H1 (cell line): ENCODE results near the gene AREG. TPM values are rescaled to one million over a fixed set of nuclear protein-coding genes. Genes with fewer than 3 reads are reported as not detected.

Experiments
- CTCF ChIA-PET: fragments of 300-600 bp; sonication (Branson Sonifier 250); formaldehyde crosslinking; loops from one replicate; lab custom pipeline; 2021; ENCODE audit not compliant: partially characterized antibody; lab: Charles Lee
- POLR2A ChIA-PET: fragments of 300-600 bp; sonication (Branson Sonifier 250); formaldehyde crosslinking; loops from one replicate; lab custom pipeline; 2021; ENCODE audit warnings: inconsistent platforms; ENCODE audit not compliant: partially characterized antibody; lab: Charles Lee
- DNase-seq, 2 experiments: peaks; one replicate each; pipeline versions ENCODE4 v3.0.0 to v3.0.0-alpha.2; 2010 to 2022; ENCODE audit warnings: low spot score in 2 of 2, low read depth in 1 of 2, mixed read lengths in 1 of 2
- FAIRE-seq: peaks from 2 replicates; lab custom pipeline; 2011; peaks lifted over from hg19 to GRCh38; lab: Jason Lieb, UNC
- H2AFZ ChIP-seq: 2 replicates; pipeline ENCODE4 v1.8.1; 2012; ENCODE audit warnings: low read length, inconsistent platforms
- H2AK5ac ChIP-seq: 2 replicates; pipeline ENCODE4 v1.6.1; 2013; ENCODE audit warnings: low read depth, low read length
- H2BK120ac ChIP-seq: replicated peaks from 2 replicates; pipeline ENCODE3; 2013; ENCODE audit warnings: low read depth, low read length, inconsistent platforms
- H2BK12ac ChIP-seq: 2 replicates; pipeline ENCODE4 v1.6.1; 2013; ENCODE audit warnings: low read depth, low read length
- H2BK15ac ChIP-seq: 2 replicates; pipeline ENCODE4 v1.6.1; 2013; ENCODE audit warnings: low read length
- H2BK20ac ChIP-seq: 2 replicates; pipeline ENCODE4 v1.6.1; 2013; ENCODE audit warnings: low read length
- H2BK5ac ChIP-seq: 2 replicates; pipeline ENCODE4 v1.6.1; 2013; ENCODE audit warnings: low read depth, low read length
- H3K14ac ChIP-seq: 2 replicates; pipeline ENCODE4 v1.6.1; 2013; ENCODE audit warnings: inconsistent platforms; ENCODE audit not compliant: insufficient read length
- H3K18ac ChIP-seq: 2 replicates; pipeline ENCODE4 v1.6.1; 2013; ENCODE audit warnings: low read length; ENCODE audit errors: extremely low read depth
- H3K23ac ChIP-seq: 2 replicates; pipeline ENCODE4 v1.6.1; 2013; ENCODE audit warnings: inconsistent platforms; ENCODE audit not compliant: insufficient read length
- H3K23me2 ChIP-seq: 2 replicates; pipeline ENCODE4 v1.6.1; 2013; ENCODE audit warnings: low read depth, low read length
- H3K27ac ChIP-seq: 2 replicates; pipeline ENCODE4 v1.6.1; 2011; ENCODE audit warnings: low read depth, low read length, inconsistent platforms
- H3K27me3 ChIP-seq, 4 experiments: replicated peaks in 1 of 4; 1 replicate in 1 of 4; 2 replicates in 3 of 4; pipeline versions ENCODE4 v1.6.1 to v1.8.1; 2011 to 2013; ENCODE audit warnings: low read length in 3 of 4, mild to moderate bottlenecking in 3 of 4, inconsistent platforms in 2 of 4, mixed read lengths in 2 of 4, moderate library complexity in 1 of 4; ENCODE audit not compliant: control insufficient read depth in 3 of 4, insufficient read depth in 3 of 4; ENCODE audit errors: extremely low read depth in 1 of 4
- H3K36me3 ChIP-seq, 4 experiments: 2 replicates each; pipeline versions ENCODE4 v1.6.1 to v1.8.1; 2011 to 2013; ENCODE audit warnings: mild to moderate bottlenecking in 4 of 4, low read length in 3 of 4, moderate library complexity in 2 of 4, control low read depth in 1 of 4, inconsistent platforms in 1 of 4; ENCODE audit not compliant: insufficient read depth in 4 of 4, control insufficient read depth in 2 of 4
- H3K4ac ChIP-seq: replicated peaks from 2 replicates; pipeline ENCODE3; 2013; ENCODE audit warnings: low read length, low read depth, mixed read lengths, inconsistent platforms; ENCODE audit not compliant: insufficient read length
- H3K4me1 ChIP-seq, 4 experiments: replicated peaks in 1 of 4; 1 replicate in 1 of 4; 2 replicates in 3 of 4; pipeline versions ENCODE4 v1.6.1 to v1.8.1; 2011 to 2013; ENCODE audit warnings: low read length in 3 of 4, inconsistent platforms in 2 of 4, mixed read lengths in 1 of 4; ENCODE audit not compliant: insufficient read depth in 4 of 4, control insufficient read depth in 3 of 4
- H3K4me2 ChIP-seq, 2 experiments: 2 replicates each; pipeline versions ENCODE4 v1.6.1 to v1.8.1; 2011 to 2013; ENCODE audit warnings: low read depth in 2 of 2, low read length in 2 of 2, control low read depth in 1 of 2, inconsistent platforms in 1 of 2, mild to moderate bottlenecking in 1 of 2; ENCODE audit not compliant: insufficient read depth in 1 of 2
- H3K4me3 ChIP-seq, 4 experiments: fragments of 200-600, 300-600 bp in 1 of 4; sonication (generic), shearing (Covaris generic), sonication (Bioruptor Twin) in 1 of 4; 2 replicates each; pipeline versions ENCODE4 v1.5.1 to v1.8.1; 2011 to 2016; ENCODE audit warnings: low read length in 4 of 4, low read depth in 3 of 4, control low read depth in 2 of 4, inconsistent platforms in 2 of 4, mild to moderate bottlenecking in 2 of 4, mixed read lengths in 1 of 4, moderate library complexity in 1 of 4; ENCODE audit not compliant: insufficient read depth in 2 of 4; ENCODE audit errors: extremely low read depth in 1 of 4
- H3K56ac ChIP-seq: replicated peaks from 2 replicates; pipeline ENCODE3; 2013; ENCODE audit warnings: low read depth, mild to moderate bottlenecking, mixed read lengths, low read length, inconsistent platforms; ENCODE audit not compliant: insufficient read length
- H3K79me1 ChIP-seq: 2 replicates; pipeline ENCODE4 v1.6.1; 2013; ENCODE audit warnings: low read depth, low read length, control low read depth
- H3K79me2 ChIP-seq, 2 experiments: 2 replicates each; pipeline versions ENCODE4 v1.6.1 to v1.8.1; 2012 to 2013; ENCODE audit warnings: low read length in 2 of 2, mild to moderate bottlenecking in 2 of 2, inconsistent platforms in 1 of 2; ENCODE audit not compliant: insufficient read depth in 2 of 2, control insufficient read depth in 1 of 2
- H3K9ac ChIP-seq, 4 experiments: replicated peaks in 1 of 4; 1 replicate in 1 of 4; 2 replicates in 3 of 4; pipeline versions ENCODE4 v1.6.1 to v1.8.1; 2011 to 2013; ENCODE audit warnings: low read depth in 3 of 4, low read length in 3 of 4, control low read depth in 2 of 4, mild to moderate bottlenecking in 2 of 4, moderate library complexity in 2 of 4, inconsistent platforms in 1 of 4; ENCODE audit errors: extremely low read depth in 1 of 4
- H3K9me3 ChIP-seq, 2 experiments: 2 replicates each; pipeline versions ENCODE4 v1.6.1 to v1.8.1; 2012 to 2013; ENCODE audit warnings: mild to moderate bottlenecking in 2 of 2, moderate library complexity in 2 of 2, control low read depth in 1 of 2, inconsistent platforms in 1 of 2, low read depth in 1 of 2, low read length in 1 of 2, mixed read lengths in 1 of 2; ENCODE audit not compliant: insufficient read depth in 2 of 2
- H4K20me1 ChIP-seq, 2 experiments: replicated peaks in 1 of 2; 2 replicates each; pipeline versions ENCODE3 to v1.8.1; 2011 to 2013; ENCODE audit warnings: inconsistent platforms in 2 of 2, low read length in 2 of 2, mild to moderate bottlenecking in 1 of 2; ENCODE audit not compliant: insufficient read depth in 2 of 2, control insufficient read depth in 1 of 2
- H4K5ac ChIP-seq: 2 replicates; pipeline ENCODE4 v1.6.1; 2013; ENCODE audit warnings: low read length, low read depth, mixed read lengths, inconsistent platforms; ENCODE audit not compliant: insufficient read length
- H4K8ac ChIP-seq: 2 replicates; pipeline ENCODE4 v1.8.0; 2013; ENCODE audit warnings: mild to moderate bottlenecking, moderate library complexity, low read length, inconsistent platforms; ENCODE audit not compliant: insufficient read depth; ENCODE audit errors: extremely low read depth
- H4K91ac ChIP-seq: replicated peaks from 2 replicates; pipeline ENCODE3; 2013; ENCODE audit warnings: low read length, mixed read lengths, inconsistent platforms; ENCODE audit not compliant: insufficient read length
- ASH2L ChIP-seq: fragments of 200-600, 300-600 bp; sonication (generic); IDR thresholded peaks from one replicate; pipeline ENCODE4 v1.7.1; 2017; ENCODE audit warnings: low read length
- CTBP2 ChIP-seq: IDR thresholded peaks from 2 replicates; pipeline ENCODE4 v1.7.0; 2011; ENCODE audit warnings: borderline replicate concordance, mild to moderate bottlenecking, moderate library complexity, mixed read lengths, low read length; ENCODE audit not compliant: insufficient read depth, insufficient read length
- EGR1 ChIP-seq: IDR thresholded peaks from 2 replicates; pipeline ENCODE4 v1.6.1; 2011; ENCODE audit warnings: low read depth, low read length, borderline replicate concordance
- EP300 ChIP-seq, 2 experiments: IDR thresholded peaks; 1 replicate in 1 of 2; 2 replicates in 1 of 2; pipeline ENCODE4 v1.6.1; 2011 to 2012; ENCODE audit warnings: low read depth in 2 of 2, low read length in 2 of 2, mild to moderate bottlenecking in 2 of 2, borderline replicate concordance in 1 of 2, inconsistent platforms in 1 of 2, moderate library complexity in 1 of 2
- PHF8 ChIP-seq: fragments of 200-600 bp; sonication (generic); conservative IDR thresholded peaks from 2 replicates; pipeline ENCODE4 v1.7.1; 2012; ENCODE audit warnings: low read depth, mild to moderate bottlenecking, inconsistent platforms, low read length, moderate library complexity
- POU5F1 ChIP-seq: IDR thresholded peaks from 2 replicates; pipeline ENCODE4 v1.6.1; 2011; ENCODE audit warnings: low read depth, mild to moderate bottlenecking, low read length, moderate library complexity
- RAD21 ChIP-seq, 2 experiments: IDR thresholded peaks in 1 of 2; conservative IDR thresholded peaks in 1 of 2; 2 replicates each; pipeline ENCODE4 v1.6.1; 2011; ENCODE audit warnings: low read depth in 2 of 2, low read length in 2 of 2, improper control_type of control experiment in 1 of 2, inconsistent platforms in 1 of 2, mild to moderate bottlenecking in 1 of 2, moderate library complexity in 1 of 2
- RNF2 ChIP-seq: fragments of 200-900, 300-1000 bp; sonication (generic); IDR thresholded peaks from 2 replicates; pipeline ENCODE4 v1.7.1; 2016; ENCODE audit warnings: borderline replicate concordance, low read depth, mild to moderate bottlenecking, antibody characterized with exemption, low read length; ENCODE audit not compliant: poor library complexity, severe bottlenecking; ENCODE audit errors: missing control alignments
- SIN3A ChIP-seq, 2 experiments: IDR thresholded peaks in 1 of 2; conservative IDR thresholded peaks in 1 of 2; 2 replicates each; pipeline ENCODE4 v1.6.1; 2011 to 2012; ENCODE audit warnings: low read length in 2 of 2, improper control_type of control experiment in 1 of 2, low read depth in 1 of 2, mild to moderate bottlenecking in 1 of 2
- TCF12 ChIP-seq: IDR thresholded peaks from 2 replicates; pipeline ENCODE4 v1.6.1; 2011; ENCODE audit warnings: low read depth, mild to moderate bottlenecking, low read length
- USF2 ChIP-seq: IDR thresholded peaks from 2 replicates; pipeline ENCODE4 v1.6.1; 2011; ENCODE audit warnings: low read length, improper control_type of control experiment
- WGBS, 2 experiments: shearing (Covaris generic) in 1 of 2; methylation state at CpG; one replicate each; pipeline versions ENCODE4 v1.1.6 to v1.1.7; 2013 to 2015; ENCODE audit warnings: low lambda C conversion rate in 2 of 2, mixed read lengths in 2 of 2, inconsistent platforms in 1 of 2, low coverage in 1 of 2, missing lambda C conversion rate in 1 of 2; ENCODE audit not compliant: insufficient replicate concordance in 2 of 2, insufficient coverage in 1 of 2, insufficient read length in 1 of 2; ENCODE audit errors: extremely low coverage in 1 of 2, missing lambda C conversion rate in 1 of 2; 5-methylcytosine and 5-hydroxymethylcytosine counted together
- polyA plus RNA-seq, 7 experiments: library from polyadenylated mRNA; depleted of rRNA in 3 of 7; stranded (reverse) in 5 of 7; unstranded in 2 of 7; fragments of >200 nt in 5 of 7; fragments of 200-250 nt in 2 of 7; gene quantifications; 1 replicate in 5 of 7; 2 replicates in 1 of 7; 4 replicates in 1 of 7; pipeline versions ENCODE4 v1.2.1 to v1.2.3, GENCODE V29; 2011 to 2013; ENCODE audit warnings: missing spikeins in 2 of 7, mixed read lengths in 2 of 7
- total RNA-seq: library from RNA; stranded (reverse); fragmentation: NEBNext Ultra II Directional; extraction: Animal tissue kit (Norgen Biotek cat#: 25700); gene quantifications from 2 replicates; pipeline ENCODE4 v1.2.1, GENCODE V29; 2021

The AREG gene
- total and polyA plus RNA-seq, 2 of the 8 experiments (the other 6 are each of a cell fraction or from before 2014, with no cell fraction given), result not detected

- H3K23ac ChIP-seq, result no peak overlapping the region
- H3K4me3 ChIP-seq, result no peak overlapping the region
- H3K56ac ChIP-seq, result no peak overlapping the region
- no peaks in the 10 kb centered on the region for H3K79me2 ChIP-seq
- H2BK12ac ChIP-seq, result no peak overlapping the region
- no peak overlapping the region for H3K4me2 ChIP-seq
- 80% methylated on average over 2 of the region's 2 CpGs; no CpG with 5 or more reads in 1 of the 2 experiments for WGBS, 2 experiments
- peaks cover 0 to 2% of the 10 kb centered on the region in 2 experiments; a peak in 1 of 4 replicates for H3K9me3 ChIP-seq
- H3K23me2 ChIP-seq, result no peaks in the 10 kb centered on the region
- no peak overlapping the region for H4K91ac ChIP-seq
- no peak overlapping the region for H3K14ac ChIP-seq
- H2AK5ac ChIP-seq, result no peak overlapping the region
- no peaks in the 10 kb centered on the region for H3K27me3 ChIP-seq
- POLR2A ChIA-PET, result no interaction called here
- H3K36me3 ChIP-seq, result no peaks in the 10 kb centered on the region
- no peak overlapping the region for H3K9ac ChIP-seq
- no peak overlapping the region for H4K8ac ChIP-seq
- CTCF ChIA-PET, result interaction anchor here (0.6 kb wide), 1 partner anchor 47 kb away, joined by 3 read pairs; no protein-coding TSS in a partner anchor
- no peak overlapping the region for H2BK5ac ChIP-seq
- no peaks in the 10 kb centered on the region for H4K20me1 ChIP-seq
- no peaks in the 10 kb centered on the region for H3K79me1 ChIP-seq
- H3K4me1 ChIP-seq, result no peaks in the 10 kb centered on the region
- FAIRE-seq, result no peak
- no peak for DNase-seq
- no peak overlapping the region for H4K5ac ChIP-seq
- no peak overlapping the region for H3K27ac ChIP-seq
- no peak overlapping the region for H2BK120ac ChIP-seq
- H3K4ac ChIP-seq, result no peak overlapping the region
- no peak overlapping the region for H2BK20ac ChIP-seq
- no peak overlapping the region for H2AFZ ChIP-seq
- no peak overlapping the region for H3K18ac ChIP-seq
- H2BK15ac ChIP-seq, result no peak overlapping the region
- TF ChIP-seq RNF2 (no peak), PHF8 (no peak), SIN3A (conservative IDR thresholded peaks at IDR 0.05 in 1 of 2, IDR thresholded peaks at IDR 0.05 in 1 of 2; ENCODE audit: low read depth in 1 of 2, low read length in 2 of 2) (no peak), EP300 (IDR thresholded peaks at IDR 0.05; ENCODE audit: borderline replicate concordance in 1 of 2, low read depth in 2 of 2, low read length in 2 of 2) (no peak), ASH2L (no peak), RAD21 (IDR thresholded peaks at IDR 0.05 in 1 of 2, conservative IDR thresholded peaks at IDR 0.05 in 1 of 2; ENCODE audit: low read depth in 2 of 2, low read length in 2 of 2) (no peak), POU5F1 (no peak), TCF12 (no peak), USF2 (no peak), EGR1 (no peak), CTBP2 (no peak)
Observed at GRCh38 chr4:74395633-74396032, 49.3 kb upstream of the AREG start.
